Measurements from ENCODE around the gene MTF2.
"Not testable (repeated sequence)": the region's sequence is repeated elsewhere in the genome, so short reads cannot be mapped to it uniquely, and the experiment has no call there.

Gene MTF2

DNA sequence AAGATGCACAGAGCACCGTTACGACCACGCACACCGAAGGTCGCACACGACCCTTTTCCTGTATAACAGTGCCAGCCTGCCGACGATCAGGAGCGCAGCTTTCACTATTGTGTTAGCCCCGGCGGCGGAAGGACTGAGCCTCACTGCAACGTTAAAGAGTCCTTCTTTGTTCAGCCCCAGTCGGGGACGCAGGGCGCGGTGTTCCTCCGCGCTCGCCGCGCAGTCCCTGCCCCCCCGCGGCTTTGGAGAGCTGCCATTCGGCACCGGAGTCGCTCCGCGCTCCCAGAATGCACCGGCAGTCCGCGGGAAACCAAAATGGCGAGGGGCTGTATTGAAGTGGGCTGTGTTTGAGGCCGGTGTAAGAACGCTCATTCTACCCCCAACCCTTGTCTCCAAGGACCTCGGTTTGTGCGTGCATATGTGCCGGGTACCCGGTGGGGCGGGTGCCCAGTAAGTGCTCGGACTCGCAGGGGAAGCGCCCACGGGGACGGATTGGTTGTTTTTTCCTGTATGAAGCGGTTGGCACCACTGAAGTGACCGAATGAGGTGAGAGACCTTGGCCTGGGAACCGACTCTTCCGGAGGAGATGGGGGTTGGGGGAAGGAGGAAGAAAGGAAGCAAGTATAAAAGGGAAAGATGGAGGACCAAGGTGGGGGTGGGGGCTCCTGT lies at the start of gene MTF2:
Gene MTF2, plus strand, starts transcription at position 298 of the 669 bp plus-strand sequence. Its CDS starts 244 bp downstream, at position 542.
- DNase-seq: peak; percentile 30 to 96 (median 90)

GRCh38 chr1:93029317-93029716 lies 49.8 kb upstream of the MTF2 start:
- DNase-seq: no peak

DNA sequence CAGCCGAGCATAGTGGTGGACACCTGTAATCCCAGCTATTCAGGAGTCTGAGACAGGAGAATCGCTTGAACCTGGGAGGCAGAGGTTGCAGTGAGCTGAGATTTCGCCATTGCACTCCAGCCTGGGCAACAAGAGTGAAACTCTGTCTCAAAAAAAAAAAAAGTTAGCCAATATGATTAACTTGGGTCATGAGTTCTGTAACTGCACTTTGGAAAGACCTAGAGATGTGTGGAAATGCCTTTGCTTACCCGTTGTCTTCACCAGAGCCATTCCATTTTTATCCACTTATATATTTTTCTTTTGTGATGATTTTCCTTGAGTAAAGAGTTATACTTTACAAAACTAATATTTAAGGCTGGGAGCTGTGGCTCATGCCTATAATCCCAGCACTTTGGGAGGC lies 48.9 kb upstream of the MTF2 start:
- not testable (repeated sequence) for DNase-seq

DNA sequence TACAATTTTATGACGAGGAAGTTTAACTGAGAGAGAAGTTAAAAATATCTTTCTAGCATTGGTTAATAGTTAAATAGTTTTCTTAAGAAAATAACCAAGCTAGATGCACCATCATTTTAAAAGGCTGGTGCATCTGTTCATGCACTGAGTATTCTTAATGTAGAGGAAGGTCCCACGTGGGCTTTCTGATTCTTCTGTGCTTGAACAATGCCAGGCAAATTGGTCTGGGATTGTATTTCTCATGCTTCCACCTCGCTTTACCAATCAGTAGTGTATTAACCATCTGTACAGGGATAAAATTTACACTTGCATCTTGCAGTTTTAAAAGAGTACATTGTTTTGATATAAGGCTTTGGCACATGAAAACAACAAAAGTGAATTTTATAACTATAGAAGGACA lies 47.4 kb upstream of the MTF2 start:
- DNase-seq: no peak

GRCh38 chr1:93033029-93033428 lies 46.1 kb upstream of the MTF2 start:
- DNase-seq: no peak

DNA sequence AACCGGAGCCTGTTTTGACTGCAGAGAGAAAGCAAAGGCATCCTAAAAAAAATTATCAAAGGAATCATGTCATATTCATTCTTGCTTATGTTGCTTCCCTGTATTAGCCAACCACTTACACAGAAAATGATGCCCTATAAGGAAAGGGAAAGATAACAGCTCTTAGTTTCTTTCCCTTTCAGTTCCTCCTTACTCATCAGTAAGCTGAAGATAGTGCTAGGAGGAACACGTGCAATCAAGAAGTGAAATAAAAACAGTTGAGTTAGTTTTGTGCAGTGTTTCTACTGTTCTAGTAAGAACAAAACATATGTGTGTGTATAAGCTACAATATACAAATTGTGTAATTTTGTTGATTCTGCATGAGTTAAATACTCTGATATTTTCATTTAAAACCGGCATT lies 45.3 kb upstream of the MTF2 start:
- no peak for DNase-seq

DNA sequence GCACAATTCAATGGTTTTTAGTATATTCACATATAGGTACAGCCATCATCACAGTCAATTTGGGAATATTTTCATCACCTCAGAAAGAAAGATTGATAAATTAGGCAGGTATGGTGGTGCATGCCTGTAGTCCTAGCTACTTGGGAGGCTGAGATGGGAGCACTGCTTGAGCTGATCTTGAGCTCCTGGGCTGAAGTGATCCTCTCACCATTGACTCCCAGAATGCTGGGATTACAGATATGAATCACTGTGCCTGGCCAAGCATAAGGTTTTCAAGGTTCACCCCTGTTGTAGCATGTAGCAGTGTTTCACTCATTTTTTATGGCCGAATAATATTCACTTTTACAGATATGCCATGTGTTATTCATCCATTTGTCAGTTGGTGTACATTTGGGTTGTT lies 44.7 kb upstream of the MTF2 start:
- DNase-seq: no peak

DNA sequence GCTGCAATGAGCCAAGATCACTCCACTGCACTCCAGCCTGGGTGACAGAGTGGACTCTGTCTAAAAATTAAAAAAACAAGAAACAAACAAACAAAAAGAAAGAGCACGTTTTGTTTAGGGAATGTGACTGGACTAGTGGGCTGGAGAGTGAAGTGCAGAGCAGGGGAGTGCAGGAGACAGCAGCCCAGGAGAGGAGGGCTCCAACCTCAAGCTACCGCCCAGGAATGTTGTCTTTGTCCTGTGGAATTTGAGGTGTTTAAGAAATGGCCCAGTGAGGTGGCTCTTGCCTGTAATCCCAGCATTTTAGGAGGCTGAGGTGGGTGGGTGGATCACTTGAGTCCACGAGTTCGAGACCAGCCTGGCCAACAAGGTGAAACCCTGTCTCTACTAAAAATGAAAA lies 42.4 kb upstream of the MTF2 start:
- no peak for DNase-seq

DNA sequence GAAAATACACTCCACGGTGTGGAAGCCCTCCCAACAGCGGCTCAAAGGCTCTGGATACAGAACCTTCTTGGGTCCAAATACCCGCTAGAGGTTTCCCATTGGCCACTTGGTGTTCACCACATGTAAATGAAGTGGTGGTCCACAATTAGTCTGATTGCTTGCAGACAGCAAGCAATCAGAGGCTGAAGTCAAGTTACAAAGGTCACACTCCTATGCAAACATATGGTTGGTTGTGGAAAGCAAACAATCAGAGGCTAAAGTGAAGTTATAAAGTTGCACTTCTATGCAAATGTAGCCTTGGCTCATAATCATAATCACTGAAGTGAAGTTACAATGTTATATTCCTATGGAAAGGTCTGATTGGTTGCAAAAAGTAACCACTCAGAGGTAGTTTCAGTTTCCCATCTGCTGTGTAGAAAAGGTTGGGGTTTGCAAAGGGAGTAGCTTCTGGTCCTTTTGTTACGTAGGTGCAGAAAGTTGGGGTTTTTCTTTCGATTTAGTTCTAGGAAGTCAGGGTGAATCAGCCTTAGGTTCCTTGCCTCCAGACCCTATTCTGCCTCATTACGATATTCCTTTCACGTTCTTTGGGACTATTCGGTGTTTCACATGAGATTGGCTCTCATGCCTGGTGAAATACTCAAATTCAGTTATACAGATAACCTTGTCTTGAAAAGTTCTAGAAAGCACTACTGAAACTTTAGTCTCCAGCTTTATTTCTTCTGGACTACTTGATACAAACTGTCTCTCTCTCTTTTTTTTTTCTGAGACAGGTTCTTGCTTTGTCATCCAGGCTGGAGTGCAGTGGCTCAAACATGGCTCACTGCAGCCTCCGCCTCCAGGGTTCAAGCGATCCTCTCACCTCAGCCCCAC lies 36.7 kb upstream of the MTF2 start:
- DNase-seq: no peak

- DNase-seq: no peak
These were observed 36.0 kb upstream of the MTF2 start for GRCh38 chr1:93043057-93043557.

- no peak for DNase-seq
These were observed 31.5 kb upstream of the MTF2 start for GRCh38 chr1:93047618-93048017.

- no peak for DNase-seq
These were observed 27.1 kb upstream of the MTF2 start for GRCh38 chr1:93051961-93052360.

DNA sequence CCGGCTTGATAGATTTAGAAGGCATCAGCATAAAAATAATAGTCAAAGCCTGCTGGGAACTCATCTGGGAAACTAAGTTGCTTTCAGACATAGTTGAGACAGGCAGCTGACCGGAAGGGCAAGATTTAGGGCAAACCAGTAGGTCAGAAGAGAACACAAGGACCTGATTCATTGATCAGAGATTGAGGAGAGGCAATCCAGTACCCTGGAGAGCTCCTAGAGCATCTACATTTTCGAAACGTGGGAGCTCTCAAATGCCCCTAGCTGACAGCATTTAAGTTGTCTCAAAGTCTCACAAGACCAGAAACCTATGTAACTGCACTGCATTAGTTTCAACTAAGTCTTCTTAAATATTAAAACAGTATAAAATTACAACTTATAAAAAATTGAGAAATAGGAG lies 22.9 kb upstream of the MTF2 start:
- DNase-seq: no peak

DNA sequence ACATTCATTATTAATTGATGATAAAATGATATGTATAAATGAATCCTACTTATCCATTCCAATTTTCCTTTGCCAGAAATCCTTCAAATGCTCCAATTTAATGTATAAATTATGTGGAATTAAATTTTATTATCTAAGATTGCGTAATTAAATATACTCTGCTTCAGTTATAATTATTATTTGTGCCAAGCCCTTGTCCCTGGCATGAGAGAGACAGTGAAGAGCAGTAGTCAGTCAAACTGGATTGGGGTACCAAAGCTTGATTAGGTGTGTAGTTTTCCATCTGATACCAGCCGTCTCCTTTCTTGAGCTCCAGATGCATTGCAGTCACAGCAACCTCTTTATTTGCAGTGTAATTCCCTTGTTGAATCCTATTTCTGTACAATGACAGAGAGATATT lies 22.4 kb upstream of the MTF2 start:
- DNase-seq: no peak

DNA sequence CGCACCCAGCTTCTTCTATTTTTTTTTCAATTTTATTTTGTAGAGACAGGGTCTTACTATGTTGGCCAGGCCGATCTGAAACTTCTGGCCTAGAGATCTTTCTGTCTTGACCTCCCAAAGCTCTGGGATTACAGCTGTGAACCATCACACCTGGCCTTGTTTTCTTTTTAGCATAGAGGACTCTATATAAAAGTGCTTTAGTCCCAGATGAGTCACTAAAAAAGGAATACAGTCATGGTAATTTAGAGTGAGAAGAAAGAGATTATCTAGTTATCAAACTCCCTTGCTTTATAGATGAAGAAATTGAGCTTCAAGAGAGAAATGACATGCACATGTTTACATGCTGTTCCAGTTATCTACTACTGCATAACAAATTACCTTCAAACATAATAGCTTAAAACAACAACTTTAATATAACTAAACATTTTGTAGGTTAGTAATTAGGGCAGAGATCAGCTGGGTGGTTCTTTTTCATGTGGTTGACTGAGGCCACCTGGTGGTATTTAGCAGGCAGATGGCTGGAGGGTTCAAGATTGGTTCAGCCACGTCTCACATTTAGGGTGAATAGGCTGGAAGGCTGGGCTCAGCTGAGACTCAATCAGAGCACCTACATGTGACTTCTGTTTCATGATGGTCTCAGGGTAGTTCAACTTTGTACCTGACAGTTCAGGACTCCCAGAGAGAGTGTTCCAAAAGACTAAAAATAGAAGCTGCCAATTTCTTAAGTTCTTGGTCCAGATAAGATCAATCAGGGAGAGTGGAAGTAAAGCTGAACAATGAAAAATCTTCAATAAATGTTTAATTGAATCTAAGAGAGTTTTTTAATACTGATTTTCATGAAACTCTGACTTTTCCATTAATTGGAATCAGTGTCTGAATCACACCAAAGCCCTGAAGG lies 16.9 kb upstream of the MTF2 start:
- peak in 10 of 56 donors; percentile 0 to 27 (median 3) for DNase-seq

DNA sequence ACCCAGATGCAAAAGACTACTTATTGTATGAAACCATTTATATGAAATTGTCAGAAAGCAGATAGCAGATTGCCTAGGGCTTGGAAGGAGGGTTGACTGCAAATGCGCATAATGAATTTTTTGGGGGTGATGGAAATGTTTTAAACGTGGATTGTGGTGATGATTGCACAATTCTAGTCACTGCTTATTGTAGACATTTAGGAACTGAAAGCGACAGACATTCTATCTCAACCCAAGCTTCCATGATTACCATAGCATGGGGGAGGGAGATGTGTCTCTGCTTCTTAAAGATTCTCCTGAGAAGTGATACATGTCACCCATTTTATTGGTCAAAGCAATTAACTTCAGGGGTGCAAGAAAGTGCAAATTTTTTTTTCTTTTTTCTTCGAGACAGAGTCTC lies 2.8 kb upstream of the MTF2 start:
- DNase-seq: no peak

GRCh38 chr1:93078203-93078602 lies 880 bp upstream of the MTF2 start:
- DNase-seq: no peak

DNA sequence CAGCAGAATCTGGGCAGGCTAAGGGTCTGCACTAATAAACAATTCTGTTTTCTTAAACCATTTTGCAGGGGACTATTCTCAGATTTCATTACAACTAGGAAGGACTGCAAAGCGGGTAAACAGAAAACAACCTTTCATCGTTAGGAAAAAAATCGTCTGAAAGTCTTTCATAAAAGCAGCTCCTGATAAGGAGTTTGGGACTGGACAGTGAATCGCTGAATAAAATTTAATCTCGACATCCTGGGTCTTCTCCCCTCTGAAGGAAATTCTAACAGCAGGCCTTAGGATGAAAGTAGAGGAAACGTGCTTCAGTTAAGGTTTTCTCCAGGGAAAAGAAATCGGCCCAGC lies 471 bp upstream of the MTF2 start:
- peak in 1 of 56 donors; percentile 7 for DNase-seq

- peak in 45 of 56 donors; percentile 7 to 64 (median 30) for DNase-seq
These were observed 630 bp downstream of the MTF2 start for GRCh38 chr1:93079685-93080141.

DNA sequence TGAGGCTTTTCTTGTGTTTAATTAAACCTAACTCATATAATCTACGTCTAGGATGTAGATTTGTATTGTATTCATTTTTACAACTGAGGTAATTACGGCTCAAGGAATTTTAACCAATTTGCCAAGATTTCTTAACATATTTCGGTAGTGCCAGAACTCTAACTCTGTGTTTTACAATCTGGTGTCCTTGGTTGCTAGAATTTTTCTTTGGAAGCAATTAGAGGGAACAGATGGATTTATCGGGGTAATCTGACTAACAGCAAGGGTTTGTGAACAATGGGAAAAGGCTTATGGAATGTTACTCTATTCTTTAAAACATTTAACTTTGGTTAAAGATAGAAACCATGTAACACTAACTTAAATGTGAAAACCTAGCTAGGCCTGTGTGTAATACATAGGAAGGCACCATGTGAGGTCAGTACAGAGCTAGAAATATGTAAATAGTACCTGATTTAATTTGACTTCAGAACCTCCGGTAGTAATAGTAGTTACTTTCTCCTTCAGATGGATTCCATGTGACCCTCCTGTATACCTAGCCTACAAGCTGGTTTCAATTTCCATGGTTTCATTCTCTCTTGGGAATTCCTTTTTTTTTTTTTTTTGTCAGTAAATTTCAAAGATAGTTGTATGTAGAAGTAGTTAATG lies 1.2 kb downstream of the MTF2 start:
- DNase-seq: no peak

- DNase-seq: no peak
These were observed 2.6 kb downstream of the MTF2 start for GRCh38 chr1:93081716-93082115.

Data from nucleus accumbens (tissue), 56 donors.